ENCODE results near the gene MYH16.

Gene MYH16

GRCh38 chr7:99292127-99292526, 19.5 kb downstream of the MYH16 start:
- TF ChIP-seq YY1 (IDR thresholded peaks at IDR 0.05; ENCODE audit: insufficient read depth, insufficient read length) (no peak), SUZ12 (IDR thresholded peaks at IDR 0.05; ENCODE audit: extremely low read depth, insufficient read depth, insufficient read length) (no peak), ZNF274 (IDR thresholded peaks at IDR 0.05; ENCODE audit: low read depth, low read length) (no peak)
- no peak for DNase-seq (ENCODE audit: low read depth, low spot score)
- Histone ChIP-seq H3K9ac (ENCODE audit: insufficient read length, low read depth) (no peak overlapping the region), H3K9me3 (ENCODE audit: insufficient read depth, low read length) (no peaks in the 10 kb centered on the region), H3K4me3 (ENCODE audit: insufficient read length, low read depth) (no peak overlapping the region), H3K4me1 (ENCODE audit: insufficient read depth, insufficient read length) (no peaks in the 10 kb centered on the region), H3K27me3 (ENCODE audit: insufficient read depth, insufficient read length) (no peaks in the 10 kb centered on the region), H3K36me3 (ENCODE audit: insufficient read depth, insufficient read length, low read length) (no peaks in the 10 kb centered on the region)

DNA sequence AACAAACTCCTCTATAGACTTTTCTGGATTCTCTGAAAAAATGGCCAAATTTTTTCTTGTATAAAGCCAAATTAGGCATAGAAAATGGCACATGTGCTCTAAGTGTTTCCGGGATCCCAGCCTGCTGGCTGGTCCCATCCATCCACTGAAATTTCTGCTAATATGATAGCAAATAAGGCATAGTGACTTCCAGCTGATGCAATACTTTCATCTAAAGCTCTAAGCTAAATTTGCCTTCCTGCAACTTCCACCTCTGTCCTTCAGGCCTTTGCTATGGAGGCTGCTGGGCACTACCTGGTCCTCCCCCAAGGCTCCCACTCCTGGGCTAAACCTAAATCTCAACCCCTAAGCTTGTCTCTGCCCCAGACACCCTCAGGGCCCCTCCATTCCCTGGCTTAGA, 20.5 kb downstream of the MYH16 start:
- Histone ChIP-seq H3K9me3 (ENCODE audit: insufficient read depth, low read length) (no peaks in the 10 kb centered on the region), H3K4me1 (ENCODE audit: insufficient read depth, insufficient read length) (no peaks in the 10 kb centered on the region), H3K9ac (ENCODE audit: insufficient read length, low read depth) (no peak overlapping the region), H3K4me3 (ENCODE audit: insufficient read length, low read depth) (no peak overlapping the region), H3K36me3 (ENCODE audit: insufficient read depth, insufficient read length, low read length) (no peaks in the 10 kb centered on the region), H3K27me3 (ENCODE audit: insufficient read depth, insufficient read length) (no peaks in the 10 kb centered on the region)
- TF ChIP-seq SUZ12 (IDR thresholded peaks at IDR 0.05; ENCODE audit: extremely low read depth, insufficient read depth, insufficient read length) (no peak), YY1 (IDR thresholded peaks at IDR 0.05; ENCODE audit: insufficient read depth, insufficient read length) (no peak)
- DNase-seq (ENCODE audit: low read depth, low spot score): no peak

DNA sequence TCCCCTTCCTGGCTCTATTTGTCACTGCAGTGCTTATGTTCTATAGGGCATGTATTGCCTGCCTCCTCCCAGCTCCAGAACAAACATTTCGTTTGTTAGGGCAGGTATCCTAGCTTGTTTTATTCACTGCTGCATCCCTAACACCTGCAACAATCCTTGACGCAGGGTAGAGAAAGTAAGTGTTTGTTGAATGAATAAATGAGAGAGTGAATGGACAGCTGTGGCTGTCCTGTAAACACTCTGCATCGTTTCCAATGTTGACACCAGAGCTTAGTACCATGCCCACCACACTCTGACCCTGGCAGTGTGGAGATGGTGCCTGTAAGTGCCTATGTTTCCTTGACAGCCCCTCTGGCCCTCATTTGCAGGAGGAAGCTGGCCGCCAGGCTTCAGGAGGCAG, 21.0 kb downstream of the MYH16 start:
- no peak for DNase-seq (ENCODE audit: low read depth, low spot score)
- Histone ChIP-seq H3K36me3 (ENCODE audit: insufficient read depth, insufficient read length, low read length) (no peaks in the 10 kb centered on the region), H3K9ac (ENCODE audit: insufficient read length, low read depth) (no peak overlapping the region), H3K9me3 (ENCODE audit: insufficient read depth, low read length) (no peaks in the 10 kb centered on the region), H3K4me3 (ENCODE audit: insufficient read length, low read depth) (no peak overlapping the region), H3K27me3 (ENCODE audit: insufficient read depth, insufficient read length) (no peaks in the 10 kb centered on the region), H3K4me1 (ENCODE audit: insufficient read depth, insufficient read length) (no peaks in the 10 kb centered on the region)
- no peak for TF ChIP-seq YY1 (IDR thresholded peaks at IDR 0.05; ENCODE audit: insufficient read depth, insufficient read length)
- TF ChIP-seq SUZ12 (IDR thresholded peaks at IDR 0.05; ENCODE audit: extremely low read depth, insufficient read depth, insufficient read length): no peak
- no peak for TF ChIP-seq ZNF274 (IDR thresholded peaks at IDR 0.05; ENCODE audit: low read depth, low read length)

GRCh38 chr7:99296471-99296870, 23.8 kb downstream of the MYH16 start:
- Histone ChIP-seq H3K9me3 (ENCODE audit: insufficient read depth, low read length) (no peaks in the 10 kb centered on the region), H3K9ac (ENCODE audit: insufficient read length, low read depth) (no peak overlapping the region), H3K36me3 (ENCODE audit: insufficient read depth, insufficient read length, low read length) (no peaks in the 10 kb centered on the region), H3K27me3 (ENCODE audit: insufficient read depth, insufficient read length) (no peaks in the 10 kb centered on the region), H3K4me3 (ENCODE audit: insufficient read length, low read depth) (no peak overlapping the region), H3K4me1 (ENCODE audit: insufficient read depth, insufficient read length) (no peaks in the 10 kb centered on the region)
- TF ChIP-seq SUZ12 (IDR thresholded peaks at IDR 0.05; ENCODE audit: extremely low read depth, insufficient read depth, insufficient read length) (no peak), YY1 (IDR thresholded peaks at IDR 0.05; ENCODE audit: insufficient read depth, insufficient read length) (no peak), ZNF274 (IDR thresholded peaks at IDR 0.05; ENCODE audit: low read depth, low read length) (no peak)
- DNase-seq (ENCODE audit: low read depth, low spot score): no peak

DNA sequence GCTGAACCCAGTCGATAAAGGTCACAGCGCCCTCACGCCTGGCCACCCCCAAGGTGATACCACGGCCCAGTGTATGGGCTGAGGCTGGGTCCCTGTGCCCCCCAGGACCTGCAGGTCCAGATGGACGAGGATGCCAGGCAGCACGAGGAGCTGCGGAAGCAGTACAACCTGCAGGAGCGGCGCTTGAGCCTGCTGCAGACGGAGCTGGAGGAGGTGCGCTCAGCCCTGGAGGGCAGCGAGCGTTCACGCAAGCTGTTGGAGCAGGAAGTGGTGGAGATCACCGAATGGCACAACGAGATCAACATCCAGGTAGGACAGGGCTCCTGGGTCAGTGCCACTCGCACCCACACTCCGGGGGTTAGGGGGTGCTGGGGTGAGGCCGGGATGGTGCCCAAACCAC, 28.9 kb downstream of the MYH16 start:
- H3K36me3 ChIP-seq (ENCODE audit: insufficient read depth, insufficient read length, low read length): no peaks in the 10 kb centered on the region
- no peaks in the 10 kb centered on the region for H3K9me3 ChIP-seq (ENCODE audit: insufficient read depth, low read length)
- H3K27me3 ChIP-seq (ENCODE audit: insufficient read depth, insufficient read length): no peaks in the 10 kb centered on the region
- H3K4me1 ChIP-seq (ENCODE audit: insufficient read depth, insufficient read length): no peaks in the 10 kb centered on the region
- no peak overlapping the region for H3K9ac ChIP-seq (ENCODE audit: insufficient read length, low read depth)
- DNase-seq (ENCODE audit: low read depth, low spot score): no peak
- TF ChIP-seq SUZ12 (IDR thresholded peaks at IDR 0.05; ENCODE audit: extremely low read depth, insufficient read depth, insufficient read length) (no peak), ZNF274 (IDR thresholded peaks at IDR 0.05; ENCODE audit: low read depth, low read length) (no peak), YY1 (IDR thresholded peaks at IDR 0.05; ENCODE audit: insufficient read depth, insufficient read length) (no peak)
- H3K4me3 ChIP-seq (ENCODE audit: insufficient read length, low read depth): no peak overlapping the region

DNA sequence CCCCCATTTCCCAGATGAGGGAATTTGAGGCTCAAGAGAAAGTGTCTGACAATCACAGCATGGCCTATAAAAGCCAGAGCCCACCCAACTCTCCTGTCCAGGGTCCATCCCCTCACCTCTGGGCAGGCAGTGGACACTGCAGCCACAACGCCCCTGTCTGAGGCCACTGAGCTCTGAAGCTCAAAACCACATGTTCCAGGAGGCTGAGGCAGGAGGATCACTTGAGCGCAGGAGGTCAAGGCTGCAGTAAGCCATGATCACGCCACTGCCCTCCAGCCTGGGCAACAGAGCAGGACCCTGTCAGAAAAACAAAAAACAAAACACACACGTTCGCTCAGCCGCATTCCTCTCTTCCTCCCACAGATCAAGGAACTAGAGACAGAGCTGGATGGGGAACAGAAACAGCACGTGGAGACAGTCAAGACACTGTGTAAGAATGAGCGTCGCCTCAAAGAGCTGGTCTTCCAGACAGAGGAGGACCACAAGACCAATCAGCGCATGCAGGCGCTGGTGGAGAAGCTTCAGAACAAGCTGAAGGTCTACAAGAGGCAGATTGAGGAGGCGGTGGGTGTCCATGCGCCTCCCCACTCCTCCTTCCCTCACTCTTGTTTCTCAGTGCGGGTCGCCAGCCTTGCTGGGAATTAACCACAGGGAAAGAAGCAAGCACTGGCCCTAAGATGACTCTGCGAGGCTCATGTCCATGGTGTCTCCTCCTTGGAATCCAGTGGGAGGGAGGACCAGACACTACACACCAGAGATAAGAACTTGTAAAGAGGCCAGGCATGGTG, 33.0 kb downstream of the MYH16 start:
- H3K36me3 ChIP-seq (ENCODE audit: insufficient read depth, insufficient read length, low read length): no peaks in the 10 kb centered on the region
- TF ChIP-seq SUZ12 (IDR thresholded peaks at IDR 0.05; ENCODE audit: extremely low read depth, insufficient read depth, insufficient read length) (no peak), YY1 (IDR thresholded peaks at IDR 0.05; ENCODE audit: insufficient read depth, insufficient read length) (no peak), ZNF274 (IDR thresholded peaks at IDR 0.05; ENCODE audit: low read depth, low read length) (no peak)
- H3K4me3 ChIP-seq (ENCODE audit: insufficient read length, low read depth): no peak overlapping the region
- no peak for DNase-seq (ENCODE audit: low read depth, low spot score)
- no peaks in the 10 kb centered on the region for H3K9me3 ChIP-seq (ENCODE audit: insufficient read depth, low read length)
- no peaks in the 10 kb centered on the region for H3K27me3 ChIP-seq (ENCODE audit: insufficient read depth, insufficient read length)
- H3K4me1 ChIP-seq (ENCODE audit: insufficient read depth, insufficient read length): no peaks in the 10 kb centered on the region
- H3K9ac ChIP-seq (ENCODE audit: insufficient read length, low read depth): no peak overlapping the region

- Histone ChIP-seq H3K27me3 (ENCODE audit: insufficient read depth, insufficient read length) (no peaks in the 10 kb centered on the region), H3K9me3 (ENCODE audit: insufficient read depth, low read length) (no peaks in the 10 kb centered on the region), H3K4me1 (ENCODE audit: insufficient read depth, insufficient read length) (no peaks in the 10 kb centered on the region), H3K36me3 (ENCODE audit: insufficient read depth, insufficient read length, low read length) (no peaks in the 10 kb centered on the region), H3K4me3 (ENCODE audit: insufficient read length, low read depth) (no peak overlapping the region), H3K9ac (ENCODE audit: insufficient read length, low read depth) (no peak overlapping the region)
- no peak for DNase-seq (ENCODE audit: low read depth, low spot score)
- no peak for TF ChIP-seq YY1 (IDR thresholded peaks at IDR 0.05; ENCODE audit: insufficient read depth, insufficient read length)
- no peak for TF ChIP-seq ZNF274 (IDR thresholded peaks at IDR 0.05; ENCODE audit: low read depth, low read length)
- TF ChIP-seq SUZ12 (IDR thresholded peaks at IDR 0.05; ENCODE audit: extremely low read depth, insufficient read depth, insufficient read length): no peak
Measured at GRCh38 chr7:99308461-99309074, 35.9 kb downstream of the MYH16 start.
